Mesodermal cell (in vitro differentiated cells): ENCODE measurements around the gene TMEM174.

Experiments used
- H3K27ac ChIP-seq: 2 replicates; pipeline ENCODE4 v1.7.0; 2013; ENCODE audit warnings: mild to moderate bottlenecking, low read depth, low read length, moderate library complexity; ENCODE audit not compliant: severe bottlenecking
- H3K36me3 ChIP-seq: 2 replicates; pipeline ENCODE4 v1.7.1; 2013; ENCODE audit warnings: mild to moderate bottlenecking, low read length, moderate library complexity; ENCODE audit not compliant: control insufficient read depth, insufficient read depth
- H3K4me1 ChIP-seq: one replicate; pipeline ENCODE4 v1.7.1; 2013; ENCODE audit warnings: mild to moderate bottlenecking, low read length; ENCODE audit not compliant: insufficient read depth, control insufficient read depth, poor library complexity, severe bottlenecking
- H3K4me3 ChIP-seq: 2 replicates; pipeline ENCODE4 v1.7.0; 2013; ENCODE audit warnings: low read length, control low read depth, mild to moderate bottlenecking; ENCODE audit not compliant: insufficient read depth, poor library complexity, severe bottlenecking; ENCODE audit errors: extremely low read depth
- H3K9me3 ChIP-seq: 2 replicates; pipeline ENCODE4 v1.7.1; 2013; ENCODE audit warnings: mild to moderate bottlenecking, low read length, moderate library complexity; ENCODE audit not compliant: control insufficient read depth
- WGBS, 2 experiments: methylation state at CpG; one replicate each; pipeline ENCODE4 v1.1.5; 2013; ENCODE audit warnings: missing lambda C conversion rate in 2 of 2; ENCODE audit not compliant: insufficient coverage in 2 of 2; 5-methylcytosine and 5-hydroxymethylcytosine counted together

Gene TMEM174

DNA sequence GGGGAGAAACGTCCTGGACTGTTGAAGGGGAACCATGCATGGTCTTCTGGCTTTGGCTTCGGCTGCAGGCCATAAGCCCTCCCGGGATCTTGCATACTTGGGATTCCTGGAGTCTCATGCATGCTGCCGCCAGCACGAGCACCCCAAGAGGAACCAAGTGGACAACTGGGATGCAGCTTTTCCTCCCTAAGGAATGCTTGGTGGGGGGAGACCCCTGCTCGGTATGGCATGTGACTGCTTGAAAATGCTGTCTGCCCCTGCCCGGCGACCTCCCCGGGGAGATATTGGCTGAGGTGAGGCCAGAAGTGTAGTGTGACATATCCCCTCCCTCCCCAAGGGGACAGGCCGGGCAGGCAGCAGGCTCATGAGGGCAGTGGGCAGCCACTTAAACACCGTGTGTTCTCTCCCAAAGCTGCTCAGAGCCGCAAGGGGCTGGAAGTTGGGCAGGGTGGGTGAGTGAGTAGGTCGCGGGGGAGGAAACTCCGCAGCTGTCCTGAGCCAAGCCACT lies 36.9 kb upstream of the TMEM174 start:
- Histone ChIP-seq H3K27ac (peak overlapping the region; percentile 67), H3K9me3 (no peaks in the 10 kb centered on the region), H3K4me1 (peaks cover 16% of the 10 kb centered on the region), H3K36me3 (no peaks in the 10 kb centered on the region), H3K4me3 (no peak overlapping the region)
- WGBS, 2 experiments: 56 to 60% methylated on average over 10 to 15 of the region's 15 CpGs

DNA sequence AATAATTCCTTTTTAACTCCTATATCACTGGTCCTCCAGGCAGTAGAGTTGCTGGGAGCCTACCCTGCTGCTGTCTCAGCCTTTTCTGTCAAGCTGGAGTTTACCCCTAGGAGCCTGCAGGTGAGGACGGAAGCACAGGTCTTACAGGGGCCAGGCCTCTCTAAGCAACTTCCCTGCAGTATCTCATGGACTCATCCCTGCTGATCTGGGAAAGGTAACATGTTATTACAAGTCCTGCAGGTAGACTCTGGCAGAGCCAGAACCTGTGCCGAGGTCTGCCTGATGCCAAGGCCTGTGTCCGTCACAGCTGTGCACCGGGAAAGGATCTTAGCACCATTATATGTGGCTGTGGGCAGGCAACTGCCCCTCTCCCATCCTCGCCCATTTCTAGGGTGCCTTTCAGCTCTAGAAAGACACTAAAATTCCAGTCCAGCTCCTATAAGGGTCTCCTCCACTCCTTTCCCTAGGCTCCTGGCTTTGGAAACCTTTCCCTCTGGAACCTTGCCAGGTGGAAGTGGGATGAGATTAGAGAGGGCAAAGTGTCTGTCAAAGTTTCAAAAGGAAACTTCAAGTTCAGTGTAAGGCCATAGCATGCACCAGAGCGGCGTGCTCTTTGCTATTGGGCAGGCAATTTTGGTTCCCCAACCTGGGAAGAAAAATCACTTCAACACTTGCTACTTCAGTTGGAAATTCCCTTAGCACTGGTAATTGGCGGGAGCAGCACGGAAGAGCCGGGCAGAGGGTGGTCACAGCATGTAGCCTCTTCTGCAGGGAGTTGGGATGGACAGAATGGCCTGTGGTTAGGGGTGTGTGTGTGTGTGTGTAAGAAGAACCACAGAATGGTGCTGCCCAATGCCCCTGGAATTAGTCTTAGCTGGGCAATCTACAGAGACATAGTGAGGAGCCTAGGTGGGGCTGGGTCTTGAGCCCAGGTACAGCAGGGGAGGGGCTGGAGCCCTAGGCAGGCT lies 35.1 kb upstream of the TMEM174 start:
- peaks cover 16% of the 10 kb centered on the region for H3K4me1 ChIP-seq
- 86 to 89% methylated on average over 6 to 8 of the region's 10 CpGs for WGBS, 2 experiments
- no peaks in the 10 kb centered on the region for H3K36me3 ChIP-seq
- no peak overlapping the region for H3K27ac ChIP-seq
- no peaks in the 10 kb centered on the region for H3K9me3 ChIP-seq
- H3K4me3 ChIP-seq: no peak overlapping the region

DNA sequence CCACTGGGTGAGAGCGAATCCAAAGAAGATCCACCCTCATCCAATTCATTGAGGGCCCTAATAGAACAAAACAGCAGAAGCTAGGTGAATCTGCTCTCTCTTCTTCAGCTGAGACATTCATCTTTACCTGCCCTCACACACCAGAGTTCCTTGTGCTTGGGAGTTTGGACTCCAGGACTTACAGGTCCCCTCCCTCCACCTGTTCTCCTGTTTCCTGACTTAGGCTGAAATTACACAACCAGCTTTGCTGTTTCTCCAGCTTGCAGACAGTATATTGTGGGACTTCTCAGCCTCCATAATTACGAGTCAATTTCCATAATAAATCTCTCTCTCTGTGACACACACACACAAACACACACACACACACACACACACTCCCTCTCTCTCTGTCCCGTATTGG lies 33.5 kb upstream of the TMEM174 start:
- WGBS, 2 experiments: 75 to 88% methylated on average over 1 to 2 of the region's 3 CpGs
- Histone ChIP-seq H3K27ac (no peak overlapping the region), H3K4me1 (peaks cover 16% of the 10 kb centered on the region), H3K4me3 (no peak overlapping the region), H3K36me3 (no peaks in the 10 kb centered on the region), H3K9me3 (no peaks in the 10 kb centered on the region)

DNA sequence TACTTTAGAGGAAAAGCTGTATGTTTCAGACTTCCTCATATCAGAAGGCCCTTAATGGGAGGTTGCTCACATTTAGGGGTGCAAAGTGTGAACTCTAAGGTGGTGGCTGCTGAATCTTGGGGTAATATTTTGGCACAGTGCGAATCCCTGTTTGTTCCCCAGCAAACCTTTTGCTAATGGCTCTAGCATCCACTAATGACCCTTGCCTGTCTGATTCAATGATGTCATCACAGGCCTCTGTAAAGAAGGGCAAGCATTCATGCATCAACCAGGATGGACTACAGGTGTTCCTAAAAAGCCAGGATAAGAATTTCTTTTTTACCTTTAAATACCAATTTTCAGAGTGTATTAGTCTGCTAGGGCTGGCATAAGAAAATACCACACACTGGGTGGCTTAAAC lies 32.2 kb upstream of the TMEM174 start:
- H3K27ac ChIP-seq: no peak overlapping the region
- H3K4me1 ChIP-seq: peaks cover 8% of the 10 kb centered on the region
- no peaks in the 10 kb centered on the region for H3K9me3 ChIP-seq
- WGBS, 2 experiments: 100% methylated on average over 1 of the region's 1 CpG
- no peaks in the 10 kb centered on the region for H3K36me3 ChIP-seq
- H3K4me3 ChIP-seq: no peak overlapping the region

DNA sequence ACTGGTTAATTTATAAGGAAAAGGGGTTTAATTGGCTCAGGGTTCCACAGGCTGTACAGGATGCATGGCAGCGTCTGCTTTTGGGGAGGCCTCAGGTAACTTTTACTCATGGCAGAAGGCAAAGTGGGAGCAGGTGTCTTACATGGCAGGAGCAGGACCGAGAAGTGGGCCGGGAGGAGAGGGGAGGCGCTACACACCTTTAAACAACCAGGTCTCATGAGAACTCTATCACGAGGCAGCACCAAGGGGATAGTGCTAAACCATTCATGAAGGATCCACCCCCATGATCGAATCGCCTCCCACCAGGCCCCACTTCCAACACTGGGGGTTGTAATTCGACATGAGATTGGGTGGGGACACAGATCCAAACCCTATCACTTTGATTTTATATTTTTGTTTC lies 31.0 kb upstream of the TMEM174 start:
- Histone ChIP-seq H3K27ac (no peak overlapping the region), H3K9me3 (no peaks in the 10 kb centered on the region), H3K36me3 (no peaks in the 10 kb centered on the region), H3K4me3 (no peak overlapping the region), H3K4me1 (no peaks in the 10 kb centered on the region)
- 86 to 100% methylated on average over 1 to 4 of the region's 8 CpGs for WGBS, 2 experiments

DNA sequence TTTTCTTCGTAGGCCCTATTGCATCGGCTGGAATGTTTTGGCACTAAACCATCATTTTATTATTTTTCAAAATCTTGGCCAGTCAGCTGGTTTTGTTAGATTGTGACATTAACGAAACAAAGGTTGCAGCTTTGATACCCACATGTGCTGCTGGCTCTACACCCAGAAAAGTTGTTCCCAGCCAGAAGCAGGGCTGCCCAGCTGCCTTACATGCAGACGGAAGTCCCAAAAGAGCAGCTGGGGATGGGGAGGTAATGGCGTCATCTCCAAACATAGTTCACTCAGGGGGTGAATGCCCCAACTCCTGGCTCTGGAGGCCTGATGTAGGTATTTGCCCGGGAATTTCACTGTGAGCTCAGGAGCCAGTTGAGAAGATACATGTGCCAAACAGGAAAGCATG lies 29.3 kb upstream of the TMEM174 start:
- Histone ChIP-seq H3K4me1 (no peaks in the 10 kb centered on the region), H3K27ac (no peak overlapping the region), H3K36me3 (no peaks in the 10 kb centered on the region), H3K4me3 (no peak overlapping the region), H3K9me3 (no peaks in the 10 kb centered on the region)
- WGBS, 2 experiments: 88 to 100% methylated on average over 3 to 6 of the region's 6 CpGs

DNA sequence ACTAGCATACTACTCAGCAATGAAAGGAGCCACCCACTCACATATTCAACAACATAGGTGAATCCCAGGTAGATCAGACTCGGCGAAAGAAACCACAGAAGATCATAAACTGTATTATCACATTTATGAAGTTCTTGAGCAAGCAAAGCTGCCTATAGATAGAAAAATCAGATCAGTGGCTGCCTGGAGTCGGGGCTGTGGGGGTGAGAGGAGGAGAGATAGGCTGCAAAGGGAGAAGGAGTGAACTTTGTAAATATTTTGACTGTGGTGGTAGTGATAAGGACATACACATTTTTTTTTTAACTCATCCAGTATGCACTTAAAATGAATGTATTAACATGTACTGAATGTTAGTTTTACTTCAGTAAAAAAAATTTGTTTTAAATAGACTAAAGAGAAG lies 23.5 kb upstream of the TMEM174 start:
- Histone ChIP-seq H3K36me3 (no peaks in the 10 kb centered on the region), H3K27ac (no peak overlapping the region), H3K4me1 (no peaks in the 10 kb centered on the region), H3K4me3 (no peak overlapping the region), H3K9me3 (no peaks in the 10 kb centered on the region)
- no CpG with 5 or more reads among the region's 3 CpGs for WGBS, 2 experiments

DNA sequence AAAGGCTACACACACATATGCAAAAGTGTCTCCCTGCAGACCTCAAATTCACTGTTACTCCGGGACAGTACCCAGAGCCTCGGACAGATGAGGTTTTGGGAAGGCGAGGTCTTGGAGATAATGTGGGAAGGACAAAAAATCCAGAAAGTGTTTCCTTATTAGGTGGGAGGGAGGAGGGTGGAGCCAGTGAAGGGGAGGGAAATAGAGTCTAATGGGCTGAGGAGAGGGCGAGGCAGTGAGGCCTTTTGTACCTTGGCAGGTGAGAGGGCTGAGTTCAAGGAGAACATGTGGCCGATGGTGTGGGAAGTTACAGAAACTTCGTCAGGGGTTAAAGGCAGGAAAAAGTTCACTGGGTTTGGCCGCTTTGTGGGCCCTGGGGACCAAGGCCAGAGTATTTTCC lies 22.1 kb upstream of the TMEM174 start:
- H3K9me3 ChIP-seq: no peaks in the 10 kb centered on the region
- no peak overlapping the region for H3K27ac ChIP-seq
- no peaks in the 10 kb centered on the region for H3K36me3 ChIP-seq
- peaks cover 8% of the 10 kb centered on the region for H3K4me1 ChIP-seq
- 37 to 80% methylated on average over 3 to 6 of the region's 7 CpGs for WGBS, 2 experiments
- H3K4me3 ChIP-seq: no peak overlapping the region

DNA sequence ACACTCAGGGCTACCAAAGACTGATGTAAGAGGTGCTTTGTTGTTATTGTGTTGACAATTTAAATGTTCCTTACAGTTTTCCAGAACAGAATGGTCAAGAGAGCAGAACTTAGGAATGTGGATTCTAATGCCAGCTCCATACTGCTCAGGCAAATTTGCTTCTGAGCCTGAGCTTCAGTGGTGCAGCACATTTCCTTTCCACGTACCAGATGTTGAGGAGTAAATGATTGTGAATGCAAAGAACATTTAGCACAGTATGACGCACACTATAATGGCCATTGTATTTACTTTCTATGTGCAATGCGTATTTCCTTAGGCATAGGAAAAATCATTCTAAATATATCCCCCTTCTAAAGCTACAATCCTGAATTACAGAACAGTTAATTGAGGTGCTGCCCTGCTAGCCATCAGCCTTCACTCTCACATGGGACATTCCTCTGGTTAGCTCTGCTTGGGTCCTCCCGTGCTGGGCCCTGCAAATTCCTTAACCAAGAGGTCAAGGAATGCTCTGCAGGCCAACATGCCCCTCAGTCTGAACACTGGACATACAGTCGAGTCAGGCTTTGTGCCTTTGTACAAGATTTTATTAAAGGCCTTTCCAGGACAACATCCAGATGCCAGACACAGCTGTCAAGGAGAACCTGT lies 21.1 kb upstream of the TMEM174 start:
- Histone ChIP-seq H3K4me1 (peaks cover 8% of the 10 kb centered on the region), H3K27ac (peak overlapping the region; percentile 50), H3K36me3 (no peaks in the 10 kb centered on the region), H3K9me3 (no peaks in the 10 kb centered on the region), H3K4me3 (no peak overlapping the region)
- WGBS, 2 experiments: 67 to 70% methylated on average over 4 to 5 of the region's 5 CpGs

DNA sequence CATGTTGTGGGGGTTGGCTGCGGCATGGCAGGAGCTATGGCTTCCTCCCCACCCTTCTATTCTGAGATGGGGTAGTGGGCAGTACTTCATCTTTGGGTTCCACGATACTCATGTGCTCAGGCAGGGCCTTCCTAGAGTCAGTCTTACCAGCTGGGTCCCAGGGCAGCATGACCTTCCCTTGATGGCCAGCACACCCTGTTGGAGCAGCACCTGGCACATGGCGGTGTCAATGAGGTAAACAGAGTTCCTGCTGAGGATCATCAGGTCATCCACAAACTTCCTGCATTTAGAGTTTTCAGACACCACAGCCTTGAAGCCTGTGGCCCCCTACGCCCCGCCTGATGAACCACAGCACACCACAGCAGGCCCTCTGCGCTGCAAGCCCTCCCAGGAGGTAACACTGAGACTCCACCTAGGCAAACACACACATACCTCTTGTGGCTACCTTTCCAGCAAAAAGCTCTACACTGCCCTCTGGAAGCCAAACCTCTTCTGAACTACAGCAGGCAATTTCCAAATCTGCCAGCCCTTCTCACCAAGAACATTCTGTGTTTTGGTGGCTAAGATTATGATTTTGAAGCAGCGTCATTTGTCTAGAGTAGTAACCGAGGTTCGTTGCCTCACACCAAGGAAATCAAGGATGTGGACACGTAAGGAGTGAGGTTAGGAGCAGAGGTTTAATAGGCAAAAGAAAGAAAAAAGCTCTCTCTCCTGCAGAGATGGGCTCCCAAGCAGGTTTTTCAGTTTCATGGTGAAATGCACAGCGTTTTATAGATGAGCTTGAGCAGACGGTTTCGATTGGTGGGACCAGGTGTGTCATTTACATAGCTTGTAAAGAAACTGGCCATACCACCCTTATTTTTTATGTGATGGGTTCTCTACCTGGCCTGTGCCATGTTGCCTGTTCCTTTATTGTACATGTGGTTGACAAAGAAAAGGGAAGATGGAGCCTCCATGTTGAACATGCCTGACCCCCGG lies 20.3 kb upstream of the TMEM174 start:
- no peak overlapping the region for H3K4me3 ChIP-seq
- 74 to 80% methylated on average over 9 to 10 of the region's 14 CpGs for WGBS, 2 experiments
- peaks cover 8% of the 10 kb centered on the region for H3K4me1 ChIP-seq
- no peaks in the 10 kb centered on the region for H3K9me3 ChIP-seq
- peak overlapping the region; percentile 50 for H3K27ac ChIP-seq
- no peaks in the 10 kb centered on the region for H3K36me3 ChIP-seq
